Measurements from ENCODE around the gene ITFG1.
"Not testable (repeated sequence)": the region's sequence is repeated elsewhere in the genome, so short reads cannot be mapped to it uniquely, and the experiment has no call there.

ITFG1 gene

GRCh38 chr16:47229053-47230050, 231.5 kb downstream of the ITFG1 start:
- no peak for DNase-seq

- DNase-seq: no peak
Observed at GRCh38 chr16:47228241-47228640, 232.6 kb downstream of the ITFG1 start.

GRCh38 chr16:47213761-47214440, 247.0 kb downstream of the ITFG1 start:
- no peak for DNase-seq

- DNase-seq: no peak
Observed at GRCh38 chr16:47211218-47211617, 249.6 kb downstream of the ITFG1 start.

- DNase-seq: no peak
Observed at GRCh38 chr16:47204736-47205504, 255.9 kb downstream of the ITFG1 start.

GRCh38 chr16:47203433-47203832, 257.4 kb downstream of the ITFG1 start:
- DNase-seq: not testable (repeated sequence)

- DNase-seq: no peak
Observed at GRCh38 chr16:47198180-47198575, 262.7 kb downstream of the ITFG1 start.

GRCh38 chr16:47197536-47198179, 263.2 kb downstream of the ITFG1 start:
- DNase-seq: no peak

GRCh38 chr16:47196457-47196856, 264.4 kb downstream of the ITFG1 start:
- no peak for DNase-seq

- DNase-seq: no peak
Observed at GRCh38 chr16:47182318-47182717, 278.5 kb downstream of the ITFG1 start.

GRCh38 chr16:47181066-47181465, 279.8 kb downstream of the ITFG1 start:
- DNase-seq: not testable (repeated sequence)

- DNase-seq: no peak
Observed at GRCh38 chr16:47180073-47180472, 280.8 kb downstream of the ITFG1 start.

- DNase-seq: no peak
Observed at GRCh38 chr16:47175152-47175551, 285.7 kb downstream of the ITFG1 start.

GRCh38 chr16:47162670-47163420, 298.0 kb downstream of the ITFG1 start:
- no peak for DNase-seq

- DNase-seq: no peak
Observed at GRCh38 chr16:47161464-47161863, 299.4 kb downstream of the ITFG1 start.

- no peak for DNase-seq
Observed at GRCh38 chr16:47160422-47160821, 300.4 kb downstream of the ITFG1 start.

- no peak for DNase-seq
Observed at GRCh38 chr16:47158992-47159391, 301.9 kb downstream of the ITFG1 start.

GRCh38 chr16:47156680-47157215, 304.1 kb downstream of the ITFG1 start:
- no peak for DNase-seq

GRCh38 chr16:47152501-47152900, 308.4 kb downstream of the ITFG1 start:
- DNase-seq: not testable (repeated sequence)

- no peak for DNase-seq
Observed at GRCh38 chr16:47150067-47150466, 310.8 kb downstream of the ITFG1 start.

GRCh38 chr16:47144559-47144877, 316.3 kb downstream of the ITFG1 start:
- no peak for DNase-seq

Measured in activated CD4-positive, CD25-positive, alpha-beta regulatory T cell treated with anti-CD3 and anti-CD28 coated beads, Interleukin-2, amount 50 U/mL, for 72 hours (primary cell).